MCF 10A (cell line): ENCODE measurements around the gene CRYBB2. TPM values are rescaled to one million over a fixed set of nuclear protein-coding genes. Genes with fewer than 3 reads are reported as not detected.
"Not testable (repeated sequence)": the region's sequence is repeated elsewhere in the genome, so short reads cannot be mapped to it uniquely, and the experiment has no call there.

Experiments
- BruUV-seq: library from RNA; stranded (reverse); fragments of 400-500 nt; replicated peaks from 2 replicates; lab custom pipeline; 2021; lab: Mats Ljungman, UMichigan
- CTCF ChIA-PET: fragments of 300-600 bp; sonication (Branson Sonifier 250); formaldehyde crosslinking; extraction: SDS; loops from one replicate; lab custom pipeline; 2021; ENCODE audit warnings: antibody characterized with exemption, inconsistent platforms; lab: Yijun Ruan, JAX
- POLR2A ChIA-PET: fragments of 300-600, 350-650 bp; sonication (Branson Sonifier 250); formaldehyde crosslinking; extraction: SDS; loops from one replicate; lab custom pipeline; 2020; ENCODE audit warnings: antibody characterized with exemption, inconsistent platforms; lab: Yijun Ruan, JAX
- DNase-seq: peaks from one replicate; pipeline ENCODE4 v3.0.0-alpha.2; 2018; ENCODE audit not compliant: unreplicated experiment
- H3K27ac Mint-ChIP-seq: one replicate; pipeline ENCODE4 v1.8.0; 2022; ENCODE audit warnings: mild to moderate bottlenecking, low read depth, mixed read lengths; ENCODE audit not compliant: unreplicated experiment
- H3K27me3 Mint-ChIP-seq: one replicate; pipeline ENCODE4 v1.8.0; 2022; ENCODE audit warnings: mixed read lengths; ENCODE audit not compliant: insufficient read depth, unreplicated experiment
- H3K36me3 Mint-ChIP-seq: one replicate; pipeline ENCODE4 v1.8.0; 2022; ENCODE audit warnings: mild to moderate bottlenecking, moderate library complexity, mixed read lengths; ENCODE audit not compliant: insufficient read depth, unreplicated experiment
- H3K4me1 Mint-ChIP-seq: one replicate; pipeline ENCODE4 v1.8.0; 2022; ENCODE audit warnings: mixed read lengths; ENCODE audit not compliant: insufficient read depth, unreplicated experiment
- H3K4me3 Mint-ChIP-seq: one replicate; pipeline ENCODE4 v1.8.0; 2022; ENCODE audit warnings: mild to moderate bottlenecking, moderate library complexity, mixed read lengths; ENCODE audit not compliant: unreplicated experiment
- H3K9me3 Mint-ChIP-seq: one replicate; pipeline ENCODE4 v1.8.0; 2022; ENCODE audit warnings: mixed read lengths; ENCODE audit not compliant: unreplicated experiment
- CTCF ChIP-seq: fragments of 200-600 bp; IDR thresholded peaks from one replicate; pipeline ENCODE4 v1.8.0; 2022; ENCODE audit warnings: antibody characterized with exemption, mild to moderate bottlenecking; ENCODE audit not compliant: unreplicated experiment
- intact Hi-C: fragments of 100-400 bp; cut with micrococcal nuclease; formaldehyde crosslinking; loops from 2 replicates; pipeline ENCODE4 v1.14.1; 2022
- total RNA-seq: library from RNA; stranded (reverse); gene quantifications from 2 replicates; pipeline ENCODE4 v1.2.3, GENCODE V29; 2022

The CRYBB2 gene
- total RNA-seq, 1 experiment from 2014 or later = 0.68 TPM

GRCh38 chr22:25177895-25178294 lies 41.5 kb upstream of the CRYBB2 start:
- H3K4me1 Mint-ChIP-seq = peaks cover 20% of the 10 kb centered on the region
- no peak for TF ChIP-seq CTCF
- peaks cover 90% of the 10 kb centered on the region for H3K36me3 Mint-ChIP-seq
- H3K4me3 Mint-ChIP-seq = no peak overlapping the region
- DNase-seq = no peak
- POLR2A ChIA-PET = no interaction called here
- BruUV-seq = no TSS peak
- CTCF ChIA-PET = no interaction called here
- no peaks in the 10 kb centered on the region for H3K9me3 Mint-ChIP-seq
- H3K27ac Mint-ChIP-seq = no peak overlapping the region
- no peaks in the 10 kb centered on the region for H3K27me3 Mint-ChIP-seq
- intact Hi-C loops = no loop called here

- H3K4me3 Mint-ChIP-seq, intact Hi-C loops, BruUV-seq, H3K27me3 Mint-ChIP-seq, CTCF ChIA-PET, DNase-seq, H3K27ac Mint-ChIP-seq, H3K9me3 Mint-ChIP-seq, POLR2A ChIA-PET: not testable (repeated sequence)
- Mint-ChIP-seq H3K36me3 (peaks cover 92% of the 10 kb centered on the region), H3K4me1 (peaks cover 20% of the 10 kb centered on the region)
These were observed 41.1 kb upstream of the CRYBB2 start for GRCh38 chr22:25178348-25178747.

- H3K27me3 Mint-ChIP-seq, DNase-seq, H3K9me3 Mint-ChIP-seq, intact Hi-C loops, BruUV-seq, POLR2A ChIA-PET, H3K27ac Mint-ChIP-seq, H3K4me3 Mint-ChIP-seq: not testable (repeated sequence)
- CTCF ChIA-PET = interaction anchor here (0.9 kb wide), 1 partner anchor 122 kb away, joined by 5 read pairs; no protein-coding TSS in a partner anchor
- H3K36me3 Mint-ChIP-seq = peaks cover 93% of the 10 kb centered on the region
- peaks cover 20% of the 10 kb centered on the region for H3K4me1 Mint-ChIP-seq
These were observed 40.4 kb upstream of the CRYBB2 start for GRCh38 chr22:25178869-25179631.

- Mint-ChIP-seq H3K9me3 (no peaks in the 10 kb centered on the region), H3K27ac (peak overlapping the region; percentile 65), H3K4me1 (peaks cover 8% of the 10 kb centered on the region), H3K4me3 (no peak overlapping the region), H3K36me3 (peaks cover 93% of the 10 kb centered on the region), H3K27me3 (no peaks in the 10 kb centered on the region)
- intact Hi-C loops = no loop called here
- TF ChIP-seq CTCF = no peak
- ChIA-PET POLR2A (interaction anchor here (0.7 kb wide), 1 partner anchor 564 kb away, joined by 3 read pairs; no protein-coding TSS in a partner anchor), CTCF (interaction anchor here (1.0 to 1.6 kb wide), 2 partner anchors 20 to 72 kb away, joined by 3 read pairs; no protein-coding TSS in a partner anchor)
- BruUV-seq = no TSS peak
- DNase-seq = no peak
These were observed 37.0 kb upstream of the CRYBB2 start for GRCh38 chr22:25182131-25183110.
